NB4 (cell line): Measurements from ENCODE around the gene TBC1D1.

Experiments
- DNase-seq: peaks from one replicate; pipeline ENCODE4 v3.0.0; 2010; ENCODE audit warnings: low read depth
- H3K4me3 ChIP-seq: one replicate; pipeline ENCODE4 v1.5.1; 2011; ENCODE audit warnings: mild to moderate bottlenecking, low read depth, low read length, moderate library complexity
- CTCF ChIP-seq: IDR thresholded peaks from one replicate; pipeline ENCODE4 v1.5.1; 2012; ENCODE audit warnings: low read depth, low read length
- MAX ChIP-seq: IDR thresholded peaks from 2 replicates; pipeline ENCODE4 v1.6.1; 2011; ENCODE audit warnings: low read depth, low read length
- MYC ChIP-seq: IDR thresholded peaks from 2 replicates; pipeline ENCODE4 v1.6.1; 2011; ENCODE audit warnings: low read depth, low read length
- POLR2A ChIP-seq: IDR thresholded peaks from 2 replicates; pipeline ENCODE4 v1.6.1; 2011; ENCODE audit warnings: mild to moderate bottlenecking; ENCODE audit not compliant: insufficient read length; ENCODE audit errors: extremely low read depth

TBC1D1 gene

GRCh38 chr4:38065900-38066299 is 175.0 kb downstream of the TBC1D1 start:
- no peak for TF ChIP-seq MYC
- TF ChIP-seq POLR2A: no peak
- no peak for TF ChIP-seq MAX
- no peak for TF ChIP-seq CTCF
- no peak overlapping the region for H3K4me3 ChIP-seq
- no peak for DNase-seq

GRCh38 chr4:38067499-38067898 is 176.6 kb downstream of the TBC1D1 start:
- DNase-seq: no peak
- TF ChIP-seq MYC: no peak
- no peak for TF ChIP-seq MAX
- no peak for TF ChIP-seq CTCF
- TF ChIP-seq POLR2A: no peak
- no peak overlapping the region for H3K4me3 ChIP-seq

GRCh38 chr4:38068107-38068506 is 177.2 kb downstream of the TBC1D1 start:
- no peak for DNase-seq
- no peak overlapping the region for H3K4me3 ChIP-seq
- TF ChIP-seq MAX (no peak), CTCF (no peak), POLR2A (no peak), MYC (no peak)

- DNase-seq: peak; percentile 88
- TF ChIP-seq POLR2A (no peak), MYC (peak; percentile 47; the same call in 1 of the 2 replicates), CTCF (peak; percentile 68), MAX (peak; percentile 84)
Observed at GRCh38 chr4:38069271-38069760, 178.4 kb downstream of the TBC1D1 start.

GRCh38 chr4:38071801-38072431 is 181.0 kb downstream of the TBC1D1 start:
- H3K4me3 ChIP-seq: peak overlapping the region; percentile 17
- peak; percentile 100 for DNase-seq
- no peak for TF ChIP-seq CTCF
- TF ChIP-seq MAX: peak; percentile 58
- peak; percentile 54; the same call in 1 of the 2 replicates for TF ChIP-seq MYC
- TF ChIP-seq POLR2A: no peak

More at GRCh38 chr4:38069271-38069760, 178.4 kb downstream of the TBC1D1 start:
- no peak overlapping the region for H3K4me3 ChIP-seq
